GM12878 (cell line): Measurements from ENCODE around the gene DIAPH1. TPM values are rescaled to one million over a fixed set of nuclear protein-coding genes. Genes with fewer than 3 reads are reported as not detected.

Source experiments
- ASH2L ChIP-seq: fragments of 300-600, 200-600 bp; sonication (generic); IDR thresholded peaks from 2 replicates; pipeline ENCODE4 v1.6.1; 2017; ENCODE audit warnings: low read depth, mild to moderate bottlenecking, borderline replicate concordance
- BCL11A ChIP-seq: IDR thresholded peaks from 2 replicates; pipeline ENCODE4 v1.6.1; 2011; ENCODE audit warnings: low read depth, low read length
- BMI1 ChIP-seq: fragments of 450-650 bp; IDR thresholded peaks from 2 replicates; pipeline ENCODE4 v1.6.1; 2016; ENCODE audit warnings: mild to moderate bottlenecking, moderate library complexity, borderline replicate concordance
- CBFB ChIP-seq: IDR thresholded peaks from 2 replicates; pipeline ENCODE4 v1.6.1; 2016; ENCODE audit warnings: antibody characterized with exemption, low read depth
- CBX3 ChIP-seq: fragments of 200-600 bp; sonication (generic); IDR thresholded peaks from 2 replicates; pipeline ENCODE4 v1.6.1; 2016; ENCODE audit warnings: low read depth, borderline replicate concordance
- DPF2 ChIP-seq: fragments of 450-650 bp; IDR thresholded peaks from 2 replicates; pipeline ENCODE4 v1.6.1; 2017; ENCODE audit warnings: mild to moderate bottlenecking
- GATAD2B ChIP-seq: fragments of 450-650 bp; conservative IDR thresholded peaks from 2 replicates; pipeline ENCODE4 v1.6.1; 2017; ENCODE audit warnings: low read depth, mild to moderate bottlenecking, moderate library complexity
- HDGF ChIP-seq: fragments of 450-650 bp; IDR thresholded peaks from 2 replicates; pipeline ENCODE4 v1.6.1; 2016; ENCODE audit warnings: antibody characterized with exemption
- IRF4 ChIP-seq: IDR thresholded peaks from 2 replicates; pipeline ENCODE4 v1.6.1; 2011; ENCODE audit warnings: low read depth, low read length
- JUNB ChIP-seq: IDR thresholded peaks from 2 replicates; pipeline ENCODE4 v1.6.1; 2016; ENCODE audit warnings: antibody characterized with exemption, mild to moderate bottlenecking
- NFXL1 ChIP-seq: fragments of 450-650 bp; IDR thresholded peaks from 2 replicates; pipeline ENCODE4 v1.6.1; 2017; ENCODE audit warnings: antibody characterized with exemption, mild to moderate bottlenecking, borderline replicate concordance
- NFYA ChIP-seq: IDR thresholded peaks from 2 replicates; pipeline ENCODE4 v1.6.1; 2011; ENCODE audit warnings: low read depth, mild to moderate bottlenecking, low read length, improper control_type of control experiment, borderline replicate concordance
- NR2F1 ChIP-seq: fragments of 450-650 bp; conservative IDR thresholded peaks from 2 replicates; pipeline ENCODE4 v1.6.1; 2017; ENCODE audit warnings: mild to moderate bottlenecking
- PAX5 ChIP-seq: IDR thresholded peaks from 2 replicates; pipeline ENCODE4 v1.6.1; 2011; ENCODE audit warnings: low read depth, low read length, borderline replicate concordance
- PML ChIP-seq: IDR thresholded peaks from 2 replicates; pipeline ENCODE4 v1.6.1; 2012; ENCODE audit warnings: low read length, inconsistent platforms
- RB1 ChIP-seq: fragments of 450-650 bp; formaldehyde crosslinking; IDR thresholded peaks from 2 replicates; pipeline ENCODE4 v1.6.1; 2017; ENCODE audit warnings: mild to moderate bottlenecking, borderline replicate concordance
- SIN3A ChIP-seq: IDR thresholded peaks from 2 replicates; pipeline ENCODE4 v1.6.1; 2012; ENCODE audit warnings: low read depth, low read length, improper control_type of control experiment
- SP1 ChIP-seq: IDR thresholded peaks from one replicate; pipeline ENCODE4 v1.6.1; 2011; ENCODE audit warnings: low read depth, low read length
- SPI1 ChIP-seq: IDR thresholded peaks from 2 replicates; pipeline ENCODE4 v1.6.1; 2011; ENCODE audit warnings: low read depth, mild to moderate bottlenecking, low read length, moderate library complexity, borderline replicate concordance; ENCODE audit not compliant: insufficient read depth
- SREBF1 ChIP-seq: IDR thresholded peaks from 2 replicates; pipeline ENCODE4 v1.6.1; 2012; ENCODE audit warnings: mild to moderate bottlenecking, low read length
- SREBF2 ChIP-seq: IDR thresholded peaks from 2 replicates; pipeline ENCODE4 v1.6.1; 2012; ENCODE audit warnings: mild to moderate bottlenecking, low read length
- TCF3 ChIP-seq: IDR thresholded peaks from 2 replicates; pipeline ENCODE4 v1.6.1; 2012; ENCODE audit warnings: low read depth, mild to moderate bottlenecking, low read length, borderline replicate concordance; ENCODE audit not compliant: insufficient read depth
- WRNIP1 ChIP-seq: IDR thresholded peaks from 2 replicates; pipeline ENCODE4 v1.6.1; 2011; ENCODE audit warnings: low read depth, low read length, improper control_type of control experiment, borderline replicate concordance
- YBX1 ChIP-seq: fragments of 450-650 bp; IDR thresholded peaks from 2 replicates; pipeline ENCODE4 v1.6.1; 2016; ENCODE audit warnings: antibody characterized with exemption
- ZSCAN29 ChIP-seq: fragments of 450-650 bp; IDR thresholded peaks from 2 replicates; pipeline ENCODE4 v1.6.1; 2017; ENCODE audit warnings: mild to moderate bottlenecking, moderate library complexity
- polyA plus RNA-seq, 11 experiments: library from polyadenylated mRNA; depleted of rRNA in 4 of 11; unstranded in 6 of 11; stranded (reverse) in 5 of 11; fragments of >200 nt; fragmentation: Nextera tagmentation in 4 of 11; fragmentation: Illumina TruSeq in 1 of 11; extraction: Ambion mirVana in 4 of 11; extraction: Trizol in 1 of 11; gene quantifications; 1 replicate in 1 of 11; 2 replicates in 10 of 11; pipeline versions ENCODE4 v1.2.1 to v1.2.3, GENCODE V29; 2011 to 2016; ENCODE audit warnings: inconsistent platforms in 2 of 11, missing spikeins in 2 of 11, low read depth in 1 of 11
- total RNA-seq, 4 experiments: library from RNA; depleted of rRNA in 3 of 4; stranded (reverse); fragments of >200 nt in 3 of 4; fragmentation: Illumina TruSeq in 1 of 4; extraction: Trizol in 1 of 4; gene quantifications; 2 replicates each; pipeline versions ENCODE4 v1.2.1 to v1.2.3, GENCODE V29; 2013 to 2021
- TF ChIP-seq, protein P1 (sequence below): IDR thresholded peaks from 2 replicates; pipeline ENCODE4 v1.6.1; 2012; ENCODE audit warnings: low read depth, low read length, improper control_type of control experiment
- TF ChIP-seq, protein P2 (sequence below): fragments of 450-650 bp; formaldehyde crosslinking; IDR thresholded peaks from 2 replicates; pipeline ENCODE4 v1.4.0; 2020; ENCODE audit warnings: mild to moderate bottlenecking, moderate library complexity

DIAPH1 gene
- total and polyA plus RNA-seq, 10 of the 15 experiments (the other 5 are each of a cell fraction or from before 2014, with no cell fraction given), result 37.8 to 168 (median 59.0) TPM

DNA sequence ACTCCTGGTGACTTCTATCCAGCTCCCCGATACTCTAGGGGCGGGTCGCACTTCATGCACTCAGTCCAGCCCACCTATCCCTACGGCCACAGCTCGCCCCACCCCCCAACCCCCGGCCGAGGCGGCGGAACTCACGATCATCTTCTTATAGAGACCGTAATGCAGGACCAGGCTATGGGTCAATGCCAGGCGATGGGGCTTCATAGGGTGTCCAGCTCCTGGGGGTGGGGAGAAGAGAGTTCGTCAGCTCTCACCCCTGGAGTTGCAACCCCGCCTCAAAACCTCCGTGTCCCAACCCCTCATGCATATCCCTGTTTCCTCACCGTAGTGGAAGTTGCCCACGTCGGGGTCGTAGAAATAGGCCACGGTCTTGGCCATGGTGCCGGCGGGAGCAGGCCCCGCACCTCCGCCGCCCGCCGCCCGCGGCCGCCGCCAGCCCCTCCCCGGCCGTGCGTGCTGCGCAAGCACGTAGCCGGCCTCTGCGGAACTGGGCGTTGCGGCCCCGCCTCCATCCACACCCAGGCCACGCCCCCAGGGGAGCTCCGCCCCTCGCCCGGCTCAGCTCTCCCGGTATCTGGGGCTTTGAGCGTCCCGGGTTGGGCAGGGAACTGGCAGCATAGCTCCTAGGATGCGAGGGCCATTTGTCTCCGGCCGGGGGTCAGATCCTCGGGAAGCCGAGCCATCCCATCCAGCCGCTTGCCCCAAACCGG, 17.8 kb upstream of the DIAPH1 start, which contains the start of the genes HDAC3 and RELL2 (continued):
- TF ChIP-seq NFXL1 (peak; percentile 63; the same call in 1 of the 2 replicates), WRNIP1 (no peak), JUNB (no peak), SIN3A (no peak; the same call in 1 of the 2 replicates), CBX3 (no peak), YBX1 (no peak), RB1 (0 out of 2 replicates have a peak, but pooled peaks have one; percentile 51), ZSCAN29 (no peak), BMI1 (no peak), TCF3 (no peak), SREBF2 (no peak), SP1 (peak; percentile 75), HDGF (no peak), GATAD2B (peak; percentile 77), NR2F1 (peak; percentile 50; the same call in 1 of the 2 replicates), ASH2L (no peak), CBFB (0 out of 2 replicates have a peak, but pooled peaks have one; percentile 10), IRF4 (no peak), PML (no peak), BCL11A (no peak), DPF2 (peak; percentile 75), PAX5 (no peak), SPI1 (peak; percentile 47; the same call in 1 of the 2 replicates), SREBF1 (no peak), NFYA (no peak)
- TF ChIP-seq, protein P1, sequence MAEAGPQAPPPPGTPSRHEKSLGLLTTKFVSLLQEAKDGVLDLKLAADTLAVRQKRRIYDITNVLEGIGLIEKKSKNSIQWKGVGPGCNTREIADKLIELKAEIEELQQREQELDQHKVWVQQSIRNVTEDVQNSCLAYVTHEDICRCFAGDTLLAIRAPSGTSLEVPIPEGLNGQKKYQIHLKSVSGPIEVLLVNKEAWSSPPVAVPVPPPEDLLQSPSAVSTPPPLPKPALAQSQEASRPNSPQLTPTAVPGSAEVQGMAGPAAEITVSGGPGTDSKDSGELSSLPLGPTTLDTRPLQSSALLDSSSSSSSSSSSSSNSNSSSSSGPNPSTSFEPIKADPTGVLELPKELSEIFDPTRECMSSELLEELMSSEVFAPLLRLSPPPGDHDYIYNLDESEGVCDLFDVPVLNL, result no peak
- TF ChIP-seq, protein P2, sequence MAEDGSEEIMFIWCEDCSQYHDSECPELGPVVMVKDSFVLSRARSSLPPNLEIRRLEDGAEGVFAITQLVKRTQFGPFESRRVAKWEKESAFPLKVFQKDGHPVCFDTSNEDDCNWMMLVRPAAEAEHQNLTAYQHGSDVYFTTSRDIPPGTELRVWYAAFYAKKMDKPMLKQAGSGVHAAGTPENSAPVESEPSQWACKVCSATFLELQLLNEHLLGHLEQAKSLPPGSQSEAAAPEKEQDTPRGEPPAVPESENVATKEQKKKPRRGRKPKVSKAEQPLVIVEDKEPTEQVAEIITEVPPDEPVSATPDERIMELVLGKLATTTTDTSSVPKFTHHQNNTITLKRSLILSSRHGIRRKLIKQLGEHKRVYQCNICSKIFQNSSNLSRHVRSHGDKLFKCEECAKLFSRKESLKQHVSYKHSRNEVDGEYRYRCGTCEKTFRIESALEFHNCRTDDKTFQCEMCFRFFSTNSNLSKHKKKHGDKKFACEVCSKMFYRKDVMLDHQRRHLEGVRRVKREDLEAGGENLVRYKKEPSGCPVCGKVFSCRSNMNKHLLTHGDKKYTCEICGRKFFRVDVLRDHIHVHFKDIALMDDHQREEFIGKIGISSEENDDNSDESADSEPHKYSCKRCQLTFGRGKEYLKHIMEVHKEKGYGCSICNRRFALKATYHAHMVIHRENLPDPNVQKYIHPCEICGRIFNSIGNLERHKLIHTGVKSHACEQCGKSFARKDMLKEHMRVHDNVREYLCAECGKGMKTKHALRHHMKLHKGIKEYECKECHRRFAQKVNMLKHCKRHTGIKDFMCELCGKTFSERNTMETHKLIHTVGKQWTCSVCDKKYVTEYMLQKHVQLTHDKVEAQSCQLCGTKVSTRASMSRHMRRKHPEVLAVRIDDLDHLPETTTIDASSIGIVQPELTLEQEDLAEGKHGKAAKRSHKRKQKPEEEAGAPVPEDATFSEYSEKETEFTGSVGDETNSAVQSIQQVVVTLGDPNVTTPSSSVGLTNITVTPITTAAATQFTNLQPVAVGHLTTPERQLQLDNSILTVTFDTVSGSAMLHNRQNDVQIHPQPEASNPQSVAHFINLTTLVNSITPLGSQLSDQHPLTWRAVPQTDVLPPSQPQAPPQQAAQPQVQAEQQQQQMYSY (CRISPR knock-in tag), result no peak
